GM18867 (cell line): ENCODE data around the gene NTM.
A peak's percentile ranks its signal among the peaks of the same experiment; 100 is the strongest.

Experiments
- ATAC-seq: cut with Tn5 transposase; IDR thresholded peaks from one replicate; pipeline ENCODE4 v1.9.1; 2021; ENCODE audit warnings: mild to moderate bottlenecking, moderate library complexity; ENCODE audit not compliant: unreplicated experiment

NTM gene

DNA sequence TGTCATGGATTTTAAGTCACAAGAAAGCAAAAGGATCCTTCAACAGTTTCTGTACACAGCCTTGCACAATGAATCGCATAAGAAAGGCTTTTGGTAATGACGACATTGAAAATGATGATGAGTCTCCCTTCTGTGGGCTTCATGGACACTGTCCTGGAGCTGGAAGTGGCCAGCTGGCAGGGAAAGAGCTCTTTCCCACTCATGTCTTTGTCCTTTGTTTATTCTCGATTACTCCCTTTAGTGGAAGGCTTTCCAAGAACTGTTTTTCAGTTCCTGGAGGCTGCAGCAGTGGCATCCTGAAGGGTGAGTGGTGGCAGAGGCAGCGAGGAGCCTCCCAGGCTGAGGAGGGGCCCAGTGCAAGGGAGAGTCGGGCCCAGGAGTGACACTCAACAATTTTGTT, 505.2 kb downstream of the NTM start:
- no peak for ATAC-seq

DNA sequence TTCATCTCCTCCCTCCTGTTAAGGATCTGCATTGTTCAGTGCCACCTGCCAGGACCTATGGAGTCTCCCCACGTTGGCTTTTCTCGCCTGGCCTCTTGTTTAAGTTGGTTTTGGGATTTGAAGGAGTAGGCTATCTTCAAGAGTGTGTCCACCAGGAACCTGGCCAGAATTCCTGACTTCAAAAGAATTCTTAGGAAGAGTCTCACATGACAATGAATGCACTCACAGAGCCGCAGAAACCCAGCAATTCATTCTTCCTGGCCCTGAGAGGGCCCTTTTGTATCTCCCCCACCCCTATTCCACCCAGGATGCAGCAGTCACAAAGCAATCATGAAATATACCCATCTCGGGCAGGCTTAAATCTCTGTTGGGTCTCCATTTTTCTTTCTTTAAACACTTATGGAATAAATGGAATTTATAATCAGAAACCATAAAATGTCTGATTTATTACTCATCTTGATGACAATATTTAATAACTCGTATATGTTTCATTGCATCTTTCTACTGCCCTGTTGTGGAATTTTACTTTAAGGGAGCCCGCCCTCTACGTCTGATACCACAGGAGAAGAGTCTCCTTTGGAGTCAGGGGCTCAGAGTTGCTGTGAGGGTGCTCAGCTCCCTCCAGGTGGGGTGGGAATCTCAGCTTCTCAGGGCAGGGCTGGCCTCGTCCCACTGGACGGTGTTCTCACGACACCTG, 507.0 kb downstream of the NTM start:
- no peak for ATAC-seq

DNA sequence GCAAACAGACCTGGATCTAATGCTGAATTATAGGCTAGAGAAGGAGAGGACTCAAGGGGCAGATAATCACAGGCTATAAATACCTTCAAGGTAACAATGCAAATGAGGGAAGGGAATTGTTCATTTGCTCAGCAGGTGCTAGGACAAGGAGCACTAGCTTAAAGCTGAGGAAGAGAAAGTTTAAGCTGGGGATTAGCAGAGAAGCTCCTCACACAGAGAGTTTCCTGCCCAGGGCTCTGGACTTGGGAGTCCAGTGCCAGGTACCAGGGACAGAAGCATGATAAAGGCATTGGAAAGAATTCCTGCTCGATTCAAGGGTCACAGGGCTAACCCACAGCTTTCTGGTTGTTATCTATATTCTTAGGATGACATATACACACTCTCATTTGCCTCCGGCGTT, 509.9 kb downstream of the NTM start:
- no peak for ATAC-seq

DNA sequence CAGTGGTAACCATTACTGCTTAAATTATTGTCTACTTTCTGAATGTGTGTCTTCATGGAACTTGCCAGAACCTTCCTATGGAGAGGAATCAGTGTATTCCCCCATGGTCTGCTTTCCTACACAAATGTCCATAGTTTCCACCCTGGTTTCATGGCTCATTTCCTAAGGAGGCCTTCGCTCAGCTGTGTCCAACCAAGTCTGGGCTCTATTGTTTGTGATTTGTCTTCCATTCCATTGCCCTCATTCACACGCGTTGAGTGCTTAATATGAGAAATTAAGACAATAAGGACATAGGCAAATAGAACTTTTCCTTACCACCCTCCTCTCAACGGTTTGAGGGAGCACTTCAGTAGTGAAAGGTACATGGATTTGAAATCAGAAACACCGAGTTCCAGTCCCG, 510.6 kb downstream of the NTM start:
- ATAC-seq: no peak

DNA sequence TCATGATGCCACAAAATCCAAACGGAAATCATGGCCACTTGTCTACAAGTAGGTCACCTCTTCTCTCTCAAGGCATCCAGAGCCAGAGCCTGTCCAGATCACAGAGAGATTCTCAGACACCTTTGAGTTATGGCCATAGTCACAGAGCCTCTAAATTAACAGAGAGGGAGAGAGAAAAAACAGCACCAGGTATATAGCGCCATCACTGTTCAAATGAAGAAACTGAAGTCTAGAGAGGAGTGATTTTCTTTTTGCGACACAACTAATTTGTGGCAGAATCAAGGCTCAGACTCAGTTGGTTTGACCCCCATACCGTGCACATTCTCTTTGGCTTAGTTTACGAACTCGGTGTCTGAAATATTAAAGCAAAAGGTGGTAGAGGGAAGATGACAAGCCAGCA, 512.9 kb downstream of the NTM start:
- no peak for ATAC-seq

DNA sequence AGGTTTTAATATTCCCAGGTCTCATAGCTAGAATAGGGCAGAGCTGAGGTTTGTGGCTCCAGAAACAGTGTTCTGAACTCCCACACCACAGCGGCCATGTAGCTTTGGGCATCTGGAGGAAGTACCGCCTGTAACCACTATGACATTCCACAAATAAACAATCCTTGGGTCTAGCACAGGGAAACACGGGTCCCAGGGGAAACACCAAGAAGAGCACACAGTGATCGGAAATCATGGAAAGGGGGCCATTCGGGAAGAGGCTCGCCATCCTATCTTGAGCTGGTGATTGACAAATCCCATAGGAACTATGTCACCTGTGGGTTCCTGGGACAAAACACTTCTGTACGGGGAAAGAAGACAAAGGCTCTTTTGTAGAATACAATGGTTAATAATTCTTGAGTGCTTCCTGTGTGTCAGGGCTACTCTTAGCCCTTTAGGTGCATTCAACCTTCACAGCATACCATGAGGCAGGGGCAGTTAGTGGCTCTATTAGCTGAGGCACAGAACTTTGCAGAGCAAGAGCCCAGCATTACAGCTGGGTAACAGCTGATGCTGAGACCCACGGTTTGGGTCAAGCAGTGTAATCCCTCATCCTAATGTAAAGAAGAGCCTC, 514.2 kb downstream of the NTM start:
- peak; percentile 47 for ATAC-seq

DNA sequence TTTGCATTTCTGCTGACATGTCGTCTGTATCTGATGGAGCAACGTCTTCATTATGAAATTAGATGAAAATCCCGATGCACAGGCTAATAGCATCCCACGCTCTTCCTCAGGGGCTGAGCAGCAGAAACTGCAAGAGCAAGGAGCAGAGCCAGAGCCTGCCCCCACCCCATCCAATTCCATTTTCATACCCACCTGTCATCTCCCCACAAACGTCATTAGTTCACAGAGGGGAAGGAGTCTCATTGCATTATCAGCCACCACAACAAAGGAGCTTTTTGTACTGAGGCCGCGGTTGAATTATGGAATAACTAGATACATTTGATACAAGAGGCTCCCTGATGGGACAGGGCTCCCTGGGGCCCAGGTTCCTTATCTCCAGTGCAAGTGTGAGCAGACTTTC, 515.0 kb downstream of the NTM start:
- ATAC-seq: no peak

DNA sequence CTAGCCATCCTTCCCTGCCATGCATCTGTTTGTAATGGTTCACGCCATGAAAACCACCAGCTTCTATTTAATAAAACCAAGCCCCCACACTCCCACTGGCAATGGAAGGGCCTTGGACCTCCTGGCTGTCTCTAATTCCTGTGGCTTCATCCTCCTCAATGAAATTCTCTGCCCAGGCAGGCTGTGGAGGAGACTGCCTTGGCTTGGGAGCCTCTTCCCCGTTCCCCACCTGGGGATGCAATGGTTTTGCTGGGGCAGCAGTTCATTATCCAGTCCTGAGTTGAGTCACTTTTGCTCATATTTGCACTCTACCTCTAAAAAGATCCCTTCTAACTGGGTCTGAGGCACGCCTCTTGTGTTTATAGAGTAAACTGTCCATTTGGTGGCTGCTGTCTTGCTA, 515.8 kb downstream of the NTM start:
- ATAC-seq: no peak

DNA sequence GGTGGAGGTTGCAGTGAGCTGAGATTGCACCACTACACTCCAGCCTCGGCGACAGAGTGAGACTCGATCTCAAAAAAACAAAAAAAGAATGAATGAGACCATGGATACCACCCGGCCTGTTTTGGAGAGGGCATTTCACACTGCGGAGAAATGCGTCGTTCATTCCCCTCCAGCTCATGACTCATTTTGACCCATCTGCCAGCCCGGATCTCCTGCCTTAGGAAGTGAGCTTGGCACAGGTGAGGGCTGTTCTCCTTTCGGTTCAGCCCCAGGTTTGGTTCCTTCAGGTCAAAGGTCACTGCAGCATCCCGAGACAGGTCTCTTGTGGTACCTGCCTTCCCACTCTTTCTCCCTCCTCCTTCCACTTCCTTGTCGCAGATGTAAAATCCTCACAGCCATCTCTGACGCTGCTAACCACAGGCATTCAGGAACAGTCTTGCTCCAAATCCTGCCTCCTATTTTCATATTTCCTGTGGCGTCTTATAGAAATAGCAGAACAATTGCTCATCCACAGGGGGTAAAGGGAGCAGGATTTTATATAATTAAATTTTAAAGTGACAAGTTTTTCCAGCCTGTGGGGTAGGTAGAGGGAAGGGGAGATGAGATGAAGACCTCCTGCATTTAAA, 517.9 kb downstream of the NTM start:
- no peak for ATAC-seq

DNA sequence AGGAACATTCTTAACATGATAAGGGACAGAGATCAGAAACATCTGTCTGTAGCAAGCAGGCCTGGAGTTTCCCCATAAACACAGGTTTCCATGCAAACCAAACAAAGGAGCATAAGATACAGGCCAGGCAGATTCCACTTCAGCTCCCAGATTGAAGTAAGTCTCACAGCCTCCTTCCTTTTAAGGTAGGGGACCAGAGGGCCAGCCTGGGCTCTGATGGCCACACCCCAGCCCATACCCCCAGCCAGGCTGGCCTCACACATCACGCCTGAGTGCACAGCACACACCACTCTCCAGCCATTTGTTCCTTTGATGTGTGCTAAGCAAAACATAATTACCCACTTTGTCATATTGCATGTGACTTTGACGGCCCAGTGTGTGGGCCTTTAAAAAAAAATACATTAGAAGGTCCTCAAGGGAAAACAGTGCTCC, 518.7 kb downstream of the NTM start:
- ATAC-seq: peak; percentile 20

DNA sequence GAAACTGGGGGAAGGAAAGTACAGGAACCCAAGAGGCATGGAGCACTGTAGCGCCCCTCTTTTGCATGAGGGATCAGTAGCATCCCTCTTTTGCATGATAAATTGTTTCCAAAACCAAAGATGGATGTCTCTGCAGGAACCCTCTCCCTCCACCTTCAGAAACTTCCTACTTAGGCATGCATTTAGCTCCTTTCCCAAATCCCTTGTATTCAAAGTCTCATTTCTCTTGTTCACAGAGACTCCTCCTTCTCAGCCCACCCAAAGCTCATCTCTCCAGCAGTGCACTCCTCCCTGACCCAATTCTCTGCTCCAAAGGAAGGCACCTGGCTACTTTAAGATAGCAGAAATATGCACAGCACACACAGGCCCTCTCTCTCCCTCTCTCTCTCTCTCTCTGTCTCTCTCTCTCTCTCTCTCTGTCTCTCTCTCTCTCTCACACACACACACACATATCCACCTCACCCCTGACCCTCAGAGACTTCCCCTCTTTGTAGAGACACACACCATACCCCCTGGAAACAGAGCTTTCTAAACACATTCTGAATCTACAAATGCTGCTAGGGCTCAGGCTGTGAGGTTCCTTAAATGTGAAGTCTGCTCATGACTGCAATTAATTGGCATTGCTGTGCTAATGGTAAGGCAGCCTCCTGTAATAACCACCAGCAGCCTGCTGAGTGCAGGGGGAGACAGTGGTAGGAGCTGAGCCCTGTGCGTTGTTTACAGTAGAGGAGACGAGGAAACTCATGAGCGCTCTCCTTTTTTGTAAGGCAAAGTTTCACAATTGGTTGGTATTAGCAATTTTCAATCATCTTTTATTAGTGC, 519.6 kb downstream of the NTM start:
- ATAC-seq: peak; percentile 26

DNA sequence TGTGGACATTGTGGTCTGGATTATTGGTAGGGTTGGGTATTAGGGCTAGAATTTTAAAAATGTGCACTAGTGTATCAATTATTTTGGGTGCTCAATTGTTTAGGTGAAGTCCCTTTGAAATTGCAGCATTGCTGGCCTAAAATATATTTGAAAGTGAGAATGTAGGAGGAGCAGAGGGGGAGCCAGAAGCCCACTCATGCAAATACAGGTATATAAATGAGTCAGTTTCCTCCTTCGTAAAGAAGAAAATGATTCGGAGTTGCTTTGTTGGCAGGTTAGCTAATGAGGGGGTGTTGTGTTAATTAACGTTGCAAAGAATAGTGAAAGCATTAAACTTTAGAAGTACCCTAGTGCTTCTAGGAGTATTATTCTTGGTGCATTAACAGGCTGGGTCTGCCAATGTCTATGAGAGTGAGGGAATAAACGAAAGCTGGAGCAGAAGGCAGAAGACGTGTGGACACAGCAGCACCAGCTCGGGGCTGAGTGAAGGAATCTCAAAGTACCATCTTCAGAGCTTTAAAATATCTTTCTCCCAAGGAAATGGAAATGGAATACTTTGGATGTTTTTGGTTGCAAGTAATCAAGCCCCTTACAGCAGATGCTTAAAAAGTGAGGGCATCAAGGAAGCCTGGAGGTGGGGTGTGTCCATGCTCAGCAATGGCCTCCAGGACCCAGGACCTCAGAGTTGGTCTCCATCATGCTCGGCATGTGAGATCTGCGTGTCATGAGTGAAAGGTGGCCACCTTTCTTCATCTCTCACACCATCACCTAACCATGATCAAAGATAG, 522.9 kb downstream of the NTM start:
- ATAC-seq: peak; percentile 91

DNA sequence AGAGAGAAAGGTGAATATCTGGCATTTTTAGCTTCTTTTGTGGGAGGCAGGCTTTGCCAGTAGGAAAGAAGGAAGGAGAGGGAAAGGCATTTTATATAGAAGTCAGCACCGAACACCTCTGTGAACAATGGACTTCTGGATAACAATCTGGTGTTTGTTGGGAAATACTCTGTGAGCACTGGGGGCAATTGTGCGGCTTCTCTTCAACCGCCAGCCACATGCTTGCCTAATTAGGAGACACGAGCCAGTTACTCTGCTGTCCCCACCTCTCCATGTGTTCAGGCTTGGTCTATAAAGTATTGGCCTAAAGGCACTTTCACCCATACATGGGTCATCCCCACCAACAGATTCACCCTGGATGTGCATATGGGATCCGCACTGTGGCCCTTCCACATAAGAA, 523.6 kb downstream of the NTM start:
- no peak for ATAC-seq

DNA sequence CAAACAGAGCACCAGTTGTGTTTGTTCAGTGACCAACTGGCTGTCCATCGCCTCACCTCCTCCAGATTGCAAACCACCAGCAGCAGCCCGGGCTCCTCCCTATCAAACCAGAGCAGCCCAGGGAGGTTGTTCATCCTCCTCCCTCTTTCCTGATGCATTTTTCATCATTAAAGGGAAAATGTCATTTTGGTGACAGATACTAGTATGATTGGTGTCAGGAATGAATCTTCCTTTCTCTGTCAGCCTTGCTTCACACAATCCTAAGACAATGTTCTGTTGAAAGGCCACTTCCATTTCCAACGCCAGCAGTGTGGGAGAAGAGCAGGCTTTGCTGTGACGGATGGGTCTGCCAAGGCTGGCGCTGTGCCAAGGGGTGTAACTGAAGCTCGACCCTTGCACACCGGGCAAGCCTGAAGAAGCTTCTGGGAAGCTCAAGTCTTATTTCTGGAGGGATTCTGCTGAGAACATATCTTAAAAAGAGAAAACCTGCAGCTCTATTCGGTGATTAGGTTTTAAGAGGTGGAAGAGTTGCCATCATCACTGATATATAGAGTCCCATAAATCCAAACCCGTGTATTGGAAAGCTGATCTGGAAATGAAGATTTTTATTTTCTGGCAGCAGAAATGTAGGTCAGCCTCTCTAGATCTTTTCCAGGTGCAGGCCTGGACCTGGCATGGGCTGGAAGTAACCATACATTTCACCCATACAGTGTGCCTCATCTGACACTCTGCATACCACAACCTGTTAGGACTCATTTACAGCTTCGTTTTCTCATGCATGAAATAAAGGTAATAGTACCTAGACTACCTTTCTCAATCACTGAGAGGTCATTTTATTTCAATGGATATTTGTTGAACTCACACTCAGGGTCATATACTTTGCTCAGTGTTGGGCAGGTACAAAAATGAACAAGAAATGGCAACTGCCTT, 524.5 kb downstream of the NTM start:
- no peak for ATAC-seq

DNA sequence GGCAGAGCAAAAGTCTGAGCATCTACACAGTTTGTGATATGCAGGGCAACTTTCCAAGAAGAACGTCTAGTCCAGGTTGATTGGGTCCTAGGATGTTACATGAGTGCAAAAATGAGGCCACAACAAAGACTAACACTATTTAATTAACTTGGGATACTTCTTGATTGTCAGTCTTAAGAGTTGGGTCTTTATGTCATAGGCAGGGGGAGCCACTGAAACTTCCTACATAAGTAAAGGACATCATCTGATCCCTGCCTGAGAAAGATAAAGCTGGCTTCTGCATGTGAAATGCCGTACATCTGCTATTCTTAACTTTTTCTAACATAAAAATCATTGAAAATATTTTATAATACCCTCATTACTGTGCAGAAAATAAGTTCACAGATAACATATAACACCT, 525.5 kb downstream of the NTM start:
- no peak for ATAC-seq

DNA sequence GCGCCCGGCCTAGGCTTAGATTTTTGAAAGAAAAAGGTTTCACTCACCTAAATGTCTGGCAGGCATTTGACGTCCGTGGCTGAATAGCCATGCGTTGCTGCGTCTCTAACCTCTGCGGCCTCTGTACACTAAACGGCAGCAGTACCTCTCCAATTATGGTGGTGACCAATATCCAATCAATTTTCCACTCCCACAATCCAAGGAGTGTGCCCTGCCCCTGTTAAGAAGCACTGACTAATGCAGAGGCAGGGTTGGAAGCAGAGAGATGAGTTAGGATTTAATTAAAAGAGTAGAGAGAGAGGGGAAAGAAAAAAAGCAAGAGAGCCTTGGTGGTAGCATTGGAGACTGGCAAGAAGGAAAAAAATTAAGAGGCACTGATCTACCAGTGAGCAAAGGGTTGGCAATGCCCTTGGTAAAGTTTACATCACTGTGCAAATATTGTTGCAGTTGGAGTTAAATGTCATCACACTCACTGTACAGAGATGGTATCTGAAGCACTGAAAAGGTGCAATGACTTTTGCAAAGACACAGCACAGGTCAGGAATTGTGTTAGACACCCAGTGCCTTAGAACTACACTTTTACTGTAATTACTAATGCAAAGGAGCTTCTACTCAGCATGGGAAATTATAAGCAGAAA, 526.7 kb downstream of the NTM start:
- ATAC-seq: no peak

DNA sequence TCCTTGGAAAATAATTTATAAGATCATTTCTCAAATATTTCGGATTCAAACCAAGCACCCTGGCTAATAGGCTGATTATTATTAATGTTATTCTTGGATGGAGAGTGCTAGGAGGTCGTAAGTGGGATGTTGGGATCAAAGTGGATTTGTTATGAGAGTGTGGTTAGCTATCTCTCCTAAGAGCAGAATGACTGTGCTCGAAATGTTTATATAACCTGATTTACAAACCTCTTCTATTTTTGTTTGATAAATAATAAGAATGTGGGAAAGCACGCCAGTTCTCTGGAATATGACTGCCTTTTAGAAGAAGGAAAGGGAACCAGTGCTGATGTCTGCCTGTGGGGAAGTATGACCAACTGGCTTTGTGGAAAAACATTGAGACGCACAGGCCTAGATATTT, 527.5 kb downstream of the NTM start:
- ATAC-seq: no peak

DNA sequence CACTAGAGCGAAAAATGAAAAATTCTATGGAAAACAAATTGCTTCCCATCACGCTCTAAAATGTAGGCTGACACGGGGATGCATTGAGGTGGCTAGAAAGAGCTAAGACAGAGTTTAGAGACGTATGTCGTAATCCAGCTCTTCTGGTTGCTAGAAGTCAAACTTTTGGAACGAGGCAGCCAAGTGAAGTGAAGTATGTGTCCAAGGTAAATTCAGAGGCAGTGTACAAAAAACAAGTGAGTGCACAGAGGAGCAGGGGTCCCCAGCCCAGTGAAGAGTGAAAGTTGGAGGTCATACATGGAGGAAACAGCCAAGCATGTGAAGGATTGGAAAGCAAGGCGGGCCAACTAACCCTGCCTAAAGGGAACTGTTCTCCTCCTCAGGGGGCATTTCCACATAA, 528.5 kb downstream of the NTM start:
- no peak for ATAC-seq

DNA sequence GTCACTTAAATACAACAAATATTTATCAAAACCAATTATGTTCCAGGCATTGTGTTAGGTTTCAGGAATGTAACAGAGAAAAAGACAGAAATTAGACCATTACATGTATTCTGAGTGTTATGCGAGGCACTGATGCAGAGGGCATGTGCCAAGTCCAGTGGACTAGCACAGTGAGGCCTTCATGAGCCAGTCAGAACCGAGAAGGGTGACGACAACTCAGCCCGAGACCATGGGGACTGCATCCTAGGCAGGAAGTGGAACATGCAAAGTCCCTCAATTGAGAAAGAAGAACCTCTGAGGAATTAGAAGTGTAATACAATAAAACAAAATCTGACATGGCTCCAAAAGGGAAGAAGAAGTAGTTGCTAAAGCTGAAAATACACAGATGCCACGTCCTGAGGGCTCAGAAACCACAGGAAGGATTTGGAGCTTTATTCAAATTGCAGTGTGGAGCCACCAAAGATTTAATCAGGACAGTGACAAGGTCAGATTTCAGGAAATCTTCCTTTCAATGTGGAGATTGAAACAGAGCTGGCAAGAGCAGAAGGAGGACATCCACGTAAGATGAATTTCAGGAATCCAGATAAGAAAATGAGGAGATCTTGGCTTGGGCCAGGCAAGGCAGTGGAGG, 529.6 kb downstream of the NTM start:
- ATAC-seq: peak; percentile 67
